DOHH2 (cell line): ENCODE data around the gene GSG1L.

Experiments
- CTCF ChIP-seq: fragments of 200-600 bp; sonication (generic); IDR thresholded peaks from one replicate; pipeline ENCODE4 v1.5.1; 2014; ENCODE audit warnings: antibody characterized with exemption, mild to moderate bottlenecking, low read depth, low read length; ENCODE audit not compliant: poor library complexity, severe bottlenecking
- EZH2phosphoT487 ChIP-seq: fragments of 200-600 bp; sonication (generic); IDR thresholded peaks from 2 replicates; pipeline ENCODE4 v1.6.1; 2017; ENCODE audit warnings: borderline replicate concordance, mild to moderate bottlenecking, antibody characterized with exemption, low read length, moderate library complexity, mixed read lengths

- TF ChIP-seq CTCF (no peak), EZH2phosphoT487 (no peak)
Observed at GRCh38 chr16:27800817-27801216, 262.7 kb downstream of the GSG1L start.
